H9 (cell line): ENCODE results near the gene HCFC1. TPM values are rescaled to one million over a fixed set of nuclear protein-coding genes. Genes with fewer than 3 reads are reported as not detected.

Source experiments
- DNase-seq: peaks from one replicate; pipeline ENCODE4 v3.0.0-alpha.2; 2017
- H2AFZ ChIP-seq: one replicate; pipeline ENCODE4 v1.6.1; 2013; ENCODE audit warnings: mild to moderate bottlenecking, low read length, control low read depth, moderate library complexity
- H2AK5ac ChIP-seq: 2 replicates; pipeline ENCODE4 v1.6.1; 2013; ENCODE audit warnings: low read length, control low read depth, mixed read lengths; ENCODE audit not compliant: insufficient read length
- H2BK120ac ChIP-seq: one replicate; pipeline ENCODE4 v1.6.1; 2013; ENCODE audit warnings: low read depth, mild to moderate bottlenecking, low read length, control low read depth, inconsistent platforms; ENCODE audit not compliant: poor library complexity, severe bottlenecking
- H2BK12ac ChIP-seq: 2 replicates; pipeline ENCODE4 v1.6.1; 2013; ENCODE audit warnings: low read length, control low read depth, mixed read lengths, low read depth; ENCODE audit not compliant: insufficient read length
- H2BK15ac ChIP-seq: 2 replicates; pipeline ENCODE4 v1.6.1; 2013; ENCODE audit warnings: low read depth, low read length, control low read depth
- H2BK20ac ChIP-seq: one replicate; pipeline ENCODE4 v1.6.1; 2013; ENCODE audit warnings: low read depth, mild to moderate bottlenecking, low read length, control low read depth, inconsistent platforms; ENCODE audit not compliant: poor library complexity, severe bottlenecking
- H2BK5ac ChIP-seq: 2 replicates; pipeline ENCODE4 v1.6.1; 2013; ENCODE audit warnings: low read length, control low read depth, mixed read lengths; ENCODE audit not compliant: insufficient read length
- H3K14ac ChIP-seq: 2 replicates; pipeline ENCODE4 v1.6.1; 2013; ENCODE audit warnings: low read length, control low read depth; ENCODE audit not compliant: insufficient read depth
- H3K18ac ChIP-seq: 2 replicates; pipeline ENCODE4 v1.6.1; 2013; ENCODE audit warnings: low read depth, mild to moderate bottlenecking, mixed read lengths, low read length, control low read depth; ENCODE audit not compliant: insufficient read length
- H3K23ac ChIP-seq: 2 replicates; pipeline ENCODE4 v1.6.1; 2013; ENCODE audit warnings: low read length, control low read depth, mixed read lengths, low read depth; ENCODE audit not compliant: insufficient read length
- H3K23me2 ChIP-seq: 2 replicates; pipeline ENCODE4 v1.6.1; 2013; ENCODE audit warnings: low read depth, mild to moderate bottlenecking, mixed read lengths, low read length, control low read depth; ENCODE audit not compliant: insufficient read length, poor library complexity, severe bottlenecking
- H3K27ac ChIP-seq: 2 replicates; pipeline ENCODE4 v1.5.1; 2013; ENCODE audit warnings: low read length, control low read depth, mixed read lengths, low read depth; ENCODE audit not compliant: insufficient read length
- H3K27me3 ChIP-seq: 2 replicates; pipeline ENCODE4 v1.6.1; 2013; ENCODE audit warnings: low read length, control low read depth, inconsistent platforms; ENCODE audit not compliant: insufficient read depth
- H3K4ac ChIP-seq: 2 replicates; pipeline ENCODE4 v1.6.1; 2013; ENCODE audit warnings: low read depth, mild to moderate bottlenecking, control low read depth, inconsistent platforms, low read length, moderate library complexity
- H3K4me1 ChIP-seq: 2 replicates; pipeline ENCODE4 v1.6.1; 2013; ENCODE audit warnings: low read length, control low read depth, inconsistent platforms; ENCODE audit not compliant: insufficient read depth
- H3K4me2 ChIP-seq: 2 replicates; pipeline ENCODE4 v1.6.1; 2013; ENCODE audit warnings: low read length, control low read depth, mixed read lengths; ENCODE audit not compliant: insufficient read length, insufficient read depth
- H3K56ac ChIP-seq: 2 replicates; pipeline ENCODE4 v1.6.1; 2013; ENCODE audit warnings: low read depth, mild to moderate bottlenecking, mixed read lengths, low read length, control low read depth; ENCODE audit not compliant: insufficient read length
- H3K79me1 ChIP-seq: 2 replicates; pipeline ENCODE4 v1.6.1; 2013; ENCODE audit warnings: low read depth, mild to moderate bottlenecking, moderate library complexity, low read length, control low read depth, inconsistent platforms; ENCODE audit not compliant: insufficient read depth, poor library complexity, severe bottlenecking
- H3K79me2 ChIP-seq: 2 replicates; pipeline ENCODE4 v1.6.1; 2013; ENCODE audit warnings: low read length, control low read depth, inconsistent platforms; ENCODE audit not compliant: insufficient read depth
- H3K9ac ChIP-seq: 2 replicates; pipeline ENCODE4 v1.6.1; 2013; ENCODE audit warnings: low read length, control low read depth, mixed read lengths; ENCODE audit not compliant: insufficient read length; ENCODE audit errors: extremely low read depth
- H3K9me3 ChIP-seq: one replicate; pipeline ENCODE4 v1.6.1; 2013; ENCODE audit warnings: low read depth, low read length, inconsistent platforms; ENCODE audit not compliant: control insufficient read depth
- H3T11ph ChIP-seq: one replicate; pipeline ENCODE4 v1.6.1; 2013; ENCODE audit warnings: mild to moderate bottlenecking, low read length, control low read depth, inconsistent platforms
- H4K20me1 ChIP-seq: one replicate; pipeline ENCODE4 v1.6.1; 2013; ENCODE audit not compliant: control insufficient read depth, insufficient read length, insufficient read depth
- H4K5ac ChIP-seq: 2 replicates; pipeline ENCODE4 v1.6.1; 2013; ENCODE audit warnings: low read depth, mild to moderate bottlenecking, mixed read lengths, low read length, control low read depth; ENCODE audit not compliant: insufficient read length
- H4K8ac ChIP-seq: replicated peaks from 2 replicates; pipeline ENCODE4 v1.6.1; 2013; ENCODE audit warnings: low read length, control low read depth, mixed read lengths, low read depth; ENCODE audit not compliant: insufficient read length
- H4K91ac ChIP-seq: 2 replicates; pipeline ENCODE4 v1.6.1; 2013; ENCODE audit warnings: low read depth, mild to moderate bottlenecking, moderate library complexity, mixed read lengths, low read length, control low read depth; ENCODE audit not compliant: insufficient read length
- H3K27ac Mint-ChIP-seq, 3 experiments: 2 replicates in 2 of 3; 3 replicates in 1 of 3; pipeline ENCODE4 v1.8.0; 2020 to 2021; ENCODE audit warnings: mixed read lengths in 3 of 3, mild to moderate bottlenecking in 1 of 3, moderate library complexity in 1 of 3
- H3K27me3 Mint-ChIP-seq: 2 replicates; pipeline ENCODE4 v1.8.0; 2021; ENCODE audit warnings: low read depth, mild to moderate bottlenecking, moderate library complexity, mixed read lengths
- H3K36me3 Mint-ChIP-seq, 3 experiments: 2 replicates in 2 of 3; 3 replicates in 1 of 3; pipeline ENCODE4 v1.8.0; 2020 to 2021; ENCODE audit warnings: low read depth in 3 of 3, mixed read lengths in 3 of 3; ENCODE audit not compliant: insufficient read depth in 1 of 3
- H3K4me1 Mint-ChIP-seq, 2 experiments: 2 replicates each; pipeline ENCODE4 v1.8.0; 2020; ENCODE audit warnings: mixed read lengths in 2 of 2
- H3K4me3 Mint-ChIP-seq, 2 experiments: 2 replicates in 1 of 2; 3 replicates in 1 of 2; pipeline ENCODE4 v1.8.0; 2020 to 2021; ENCODE audit warnings: mild to moderate bottlenecking in 2 of 2, mixed read lengths in 2 of 2, moderate library complexity in 1 of 2
- H3K9me3 Mint-ChIP-seq, 2 experiments: 2 replicates in 1 of 2; 3 replicates in 1 of 2; pipeline ENCODE4 v1.8.0; 2020; ENCODE audit warnings: mild to moderate bottlenecking in 2 of 2, mixed read lengths in 2 of 2, moderate library complexity in 1 of 2
- CTCF ChIP-seq: fragments of 200-600 bp; sonication (generic); conservative IDR thresholded peaks from 3 replicates; pipeline ENCODE4 v1.8.0; 2021; ENCODE audit warnings: antibody characterized with exemption, mild to moderate bottlenecking
- WGBS: extraction: QIAGEN DNeasy Blood & Tissue Kit; methylation state at CpG from one replicate; pipeline ENCODE4 v1.1.7; 2013; ENCODE audit warnings: missing lambda C conversion rate, low lambda C conversion rate, mixed read lengths; ENCODE audit not compliant: insufficient read length; ENCODE audit errors: extremely low coverage; 5-methylcytosine and 5-hydroxymethylcytosine counted together
- total RNA-seq: library from RNA; stranded (reverse); gene quantifications from 2 replicates; pipeline ENCODE4 v1.2.1, GENCODE V29; 2021

Gene HCFC1
- total RNA-seq, 1 experiment from 2014 or later: 144 TPM

- DNase-seq: no peak
- Histone ChIP-seq H4K20me1 (no peaks in the 10 kb centered on the region), H3K4ac (no peak overlapping the region), H3K79me2 (no peaks in the 10 kb centered on the region), H3K14ac (no peak overlapping the region), H3T11ph (no peak overlapping the region), H4K5ac (no peak overlapping the region), H2BK5ac (no peak overlapping the region), H3K56ac (no peak overlapping the region), H3K9ac (no peak overlapping the region), H2AK5ac (no peak overlapping the region), H3K79me1 (no peaks in the 10 kb centered on the region), H3K27ac (no peak overlapping the region), H3K4me1 (no peaks in the 10 kb centered on the region), H2BK15ac (no peak overlapping the region), H3K18ac (no peak overlapping the region), H2BK120ac (no peak overlapping the region), H2BK20ac (no peak overlapping the region), H3K4me2 (no peak overlapping the region), H2AFZ (no peak overlapping the region), H2BK12ac (no peak overlapping the region), H3K23ac (no peak overlapping the region), H4K8ac (no peak overlapping the region), H4K91ac (no peak overlapping the region), H3K27me3 (no peaks in the 10 kb centered on the region), H3K9me3 (no peaks in the 10 kb centered on the region), H3K23me2 (no peaks in the 10 kb centered on the region)
- Mint-ChIP-seq H3K36me3 (peaks cover 12 to 33% (median 23%) of the 10 kb centered on the region in 3 experiments), H3K27ac (no peak overlapping the region; a peak in 1 of 7 replicates), H3K27me3 (no peaks in the 10 kb centered on the region), H3K4me1 (peaks cover 10 to 39% of the 10 kb centered on the region in 2 experiments), H3K9me3 (peaks cover 14 to 23% of the 10 kb centered on the region in 2 experiments), H3K4me3 (peak overlapping the region in 1 of 2 experiments; percentile 40; a peak in 1 of 5 replicates)
- no peak for TF ChIP-seq CTCF
- no CpG with 5 or more reads among the region's 6 CpGs for WGBS
These were observed 26.8 kb downstream of the HCFC1 start for GRCh38 chrX:153944800-153945150.
